D721Med (cell line): ENCODE results near the gene CR1.
"Not testable (repeated sequence)": the region's sequence is repeated elsewhere in the genome, so short reads cannot be mapped to it uniquely, and the experiment has no call there.

Experiments used
- DNase-seq: peaks from one replicate; pipeline ENCODE4 v3.0.0; 2011; ENCODE audit warnings: low spot score; ENCODE audit not compliant: insufficient read length
- FAIRE-seq: peaks from 2 replicates; lab custom pipeline; 2011; peaks lifted over from hg19 to GRCh38; lab: Jason Lieb, UNC
- TF ChIP-seq, protein P1 (sequence below): IDR thresholded peaks from 2 replicates; pipeline ENCODE4 v1.5.1; 2012; ENCODE audit warnings: mild to moderate bottlenecking, control low read depth; ENCODE audit not compliant: insufficient read depth; ENCODE audit errors: missing control alignments

CR1 gene

GRCh38 chr1:207606362-207606755, 110.4 kb downstream of the CR1 start:
- no peak for FAIRE-seq

GRCh38 chr1:207612762-207613161, 116.8 kb downstream of the CR1 start:
- no peak for FAIRE-seq
- TF ChIP-seq, protein P1, sequence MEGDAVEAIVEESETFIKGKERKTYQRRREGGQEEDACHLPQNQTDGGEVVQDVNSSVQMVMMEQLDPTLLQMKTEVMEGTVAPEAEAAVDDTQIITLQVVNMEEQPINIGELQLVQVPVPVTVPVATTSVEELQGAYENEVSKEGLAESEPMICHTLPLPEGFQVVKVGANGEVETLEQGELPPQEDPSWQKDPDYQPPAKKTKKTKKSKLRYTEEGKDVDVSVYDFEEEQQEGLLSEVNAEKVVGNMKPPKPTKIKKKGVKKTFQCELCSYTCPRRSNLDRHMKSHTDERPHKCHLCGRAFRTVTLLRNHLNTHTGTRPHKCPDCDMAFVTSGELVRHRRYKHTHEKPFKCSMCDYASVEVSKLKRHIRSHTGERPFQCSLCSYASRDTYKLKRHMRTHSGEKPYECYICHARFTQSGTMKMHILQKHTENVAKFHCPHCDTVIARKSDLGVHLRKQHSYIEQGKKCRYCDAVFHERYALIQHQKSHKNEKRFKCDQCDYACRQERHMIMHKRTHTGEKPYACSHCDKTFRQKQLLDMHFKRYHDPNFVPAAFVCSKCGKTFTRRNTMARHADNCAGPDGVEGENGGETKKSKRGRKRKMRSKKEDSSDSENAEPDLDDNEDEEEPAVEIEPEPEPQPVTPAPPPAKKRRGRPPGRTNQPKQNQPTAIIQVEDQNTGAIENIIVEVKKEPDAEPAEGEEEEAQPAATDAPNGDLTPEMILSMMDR: no peak
- no peak for DNase-seq

More at GRCh38 chr1:207606362-207606755, 110.4 kb downstream of the CR1 start:
- DNase-seq: no peak
- TF ChIP-seq, protein P1: no peak

- DNase-seq: no peak
- no peak for FAIRE-seq
- TF ChIP-seq, protein P1: peak; percentile 65
Measured at GRCh38 chr1:207619871-207620542, 124.0 kb downstream of the CR1 start.

- FAIRE-seq (peak; percentile 75), DNase-seq (no peak)
- TF ChIP-seq, protein P1: no peak
Measured at GRCh38 chr1:207620543-207620893, 124.6 kb downstream of the CR1 start.

- DNase-seq: not testable (repeated sequence)
Measured at GRCh38 chr1:207625504-207626071, 129.6 kb downstream of the CR1 start.

GRCh38 chr1:207626972-207627337, 131.0 kb downstream of the CR1 start:
- TF ChIP-seq, protein P1: no peak
- FAIRE-seq (no peak), DNase-seq (no peak)

More at GRCh38 chr1:207625504-207626071, 129.6 kb downstream of the CR1 start:
- FAIRE-seq: not testable (repeated sequence)

DNA sequence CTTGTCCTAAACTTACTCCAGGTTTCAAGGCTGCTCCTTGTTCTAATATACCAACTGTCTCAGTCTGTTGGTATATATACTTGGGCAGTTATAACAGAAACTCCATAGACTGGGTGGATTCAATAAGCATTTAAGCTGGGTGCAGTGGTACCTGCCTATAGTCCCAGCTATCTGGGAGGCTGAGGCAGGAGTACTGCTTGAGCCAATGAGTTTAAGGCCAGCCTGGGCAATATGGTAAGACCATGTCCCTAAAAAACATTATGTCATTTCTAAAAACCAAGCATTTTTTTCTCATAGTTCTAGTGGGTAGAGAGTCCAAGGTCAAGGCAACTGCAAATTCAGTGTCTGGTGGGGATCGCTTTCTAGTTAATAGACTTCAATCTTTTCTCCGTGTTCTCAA, 131.5 kb downstream of the CR1 start:
- DNase-seq (no peak), FAIRE-seq (no peak)
- TF ChIP-seq, protein P1: no peak
